ENCODE data around the gene CACNA1C.

The CACNA1C gene

DNA sequence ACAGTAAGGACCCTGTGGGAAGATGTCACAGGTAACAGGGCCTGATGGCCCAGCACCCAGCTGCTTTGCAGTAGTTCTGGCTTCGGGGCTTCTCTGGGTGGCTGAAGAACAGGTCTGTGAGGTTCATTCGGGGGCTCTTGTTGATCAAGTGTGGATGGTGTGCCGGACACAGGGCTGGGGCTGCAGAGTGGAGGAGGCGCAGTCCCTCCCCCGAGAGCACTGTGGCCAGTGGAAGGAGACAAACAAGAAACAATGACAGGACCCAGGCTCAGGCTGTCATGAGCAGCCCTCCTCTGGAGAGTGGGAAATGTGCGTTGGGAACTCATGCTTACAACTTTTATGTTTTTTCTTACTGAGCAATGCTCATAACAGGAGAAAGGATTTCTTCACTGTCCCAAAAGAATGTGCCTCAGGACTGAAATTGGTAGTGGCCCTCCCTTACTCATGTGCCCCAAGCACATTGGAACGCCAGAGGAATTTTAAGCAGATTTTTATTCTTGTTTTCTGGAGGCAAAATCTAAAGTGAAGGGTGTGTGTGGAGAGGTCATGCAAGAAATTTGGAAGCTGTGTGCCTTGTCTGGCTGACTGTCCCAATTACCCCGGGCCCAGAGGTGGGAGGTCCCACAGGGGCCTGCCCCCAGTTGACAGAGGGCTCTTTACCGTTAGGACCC, 233.8 kb downstream of the CACNA1C start:
- DNase-seq, result no peak

DNA sequence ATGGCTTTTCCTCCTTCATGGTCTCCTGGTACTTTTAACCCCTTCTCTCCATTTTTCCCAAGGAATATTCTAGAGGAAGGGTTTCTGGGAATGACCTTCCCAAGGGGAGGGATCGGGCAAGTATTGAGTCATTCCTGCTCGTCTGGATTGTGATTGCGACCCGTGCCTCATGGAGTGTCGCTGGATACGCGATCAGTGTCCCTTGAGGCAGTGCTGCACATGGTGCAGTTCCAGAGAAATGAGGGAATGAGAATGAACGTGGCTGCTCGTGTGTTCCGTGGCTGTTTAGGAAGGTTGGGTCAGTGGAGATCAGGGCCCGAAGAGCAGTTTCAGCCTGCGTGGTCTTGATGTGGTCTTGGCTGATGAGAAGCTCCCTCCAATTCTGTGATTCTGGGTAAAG, 234.4 kb downstream of the CACNA1C start:
- no peak for DNase-seq

DNA sequence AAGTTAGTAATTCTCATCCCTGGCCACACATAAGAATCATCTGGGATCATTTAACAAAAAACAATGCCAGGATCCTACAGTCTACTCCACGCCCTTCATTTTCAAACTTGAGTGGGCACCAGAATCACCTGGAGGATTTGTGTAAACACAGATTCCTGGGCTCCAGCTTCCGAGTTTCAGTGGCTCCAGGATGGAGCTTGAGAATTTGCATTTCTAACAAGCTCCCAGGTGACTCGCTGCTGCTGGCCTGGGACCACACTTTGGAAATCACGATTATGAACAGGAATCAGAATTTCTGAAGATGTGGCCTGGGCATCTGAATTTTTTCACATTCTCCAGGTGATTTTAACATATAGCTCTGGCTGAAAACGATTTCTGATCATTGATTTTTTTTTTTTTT, 234.8 kb downstream of the CACNA1C start:
- no peak for DNase-seq

DNA sequence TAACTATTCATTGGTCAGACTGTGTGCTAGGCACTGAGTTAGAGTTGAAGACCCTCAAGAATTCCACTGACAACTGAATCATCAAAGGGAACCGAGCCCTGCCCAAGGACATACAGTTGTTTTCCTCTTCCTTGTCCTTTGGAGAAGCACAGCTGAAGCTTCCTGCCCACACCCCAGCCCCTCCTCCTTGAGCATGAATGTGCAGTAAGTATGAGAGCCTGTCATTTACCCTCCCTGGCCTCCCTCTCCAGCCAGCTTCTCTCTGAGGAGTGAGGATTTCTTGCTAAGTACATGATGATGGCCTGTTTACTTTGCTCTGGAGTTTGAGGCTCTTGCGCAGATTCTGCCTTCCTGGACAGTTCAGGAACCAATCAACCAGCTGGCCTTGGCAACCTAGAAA, 235.2 kb downstream of the CACNA1C start:
- DNase-seq, result no peak

DNA sequence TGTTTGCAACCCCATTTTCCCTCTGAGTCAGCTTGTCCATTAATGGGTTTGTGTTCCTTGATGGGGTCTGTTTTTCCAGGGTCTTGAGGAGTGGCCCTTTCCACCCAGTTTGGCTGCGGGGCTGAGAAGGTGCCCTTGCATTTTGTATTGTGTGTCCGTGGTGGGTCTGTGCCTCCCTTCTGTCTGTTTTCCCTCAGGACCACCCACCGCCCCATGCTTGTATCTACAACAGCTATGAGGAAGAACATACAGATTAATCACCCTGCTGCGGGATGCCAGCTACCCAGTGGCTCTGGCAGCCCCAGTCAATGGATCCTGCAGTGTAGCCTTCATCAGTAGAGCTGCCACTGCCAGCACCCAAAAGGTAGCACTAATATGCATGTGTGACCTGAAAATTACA, 235.7 kb downstream of the CACNA1C start:
- DNase-seq, result no peak

DNA sequence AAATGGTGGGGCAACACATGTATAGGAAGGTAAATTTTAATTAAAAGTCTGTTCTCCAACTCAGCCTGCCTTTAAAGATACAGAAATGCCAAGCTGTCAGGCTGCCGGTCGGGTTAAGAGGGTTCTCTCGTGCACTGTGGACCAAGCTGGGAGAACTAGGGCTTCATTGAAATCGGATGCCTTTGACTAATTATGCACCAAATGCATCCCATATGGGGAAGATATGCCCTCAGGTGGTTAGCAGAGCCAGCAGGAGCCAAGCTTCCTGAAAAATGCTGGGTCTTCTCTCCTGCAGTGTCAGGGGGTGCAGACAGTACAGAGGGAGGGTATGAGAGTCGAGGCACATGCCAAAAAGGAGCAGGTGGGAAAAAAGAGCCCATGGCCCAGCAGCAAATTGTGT, 236.1 kb downstream of the CACNA1C start:
- DNase-seq, result no peak

DNA sequence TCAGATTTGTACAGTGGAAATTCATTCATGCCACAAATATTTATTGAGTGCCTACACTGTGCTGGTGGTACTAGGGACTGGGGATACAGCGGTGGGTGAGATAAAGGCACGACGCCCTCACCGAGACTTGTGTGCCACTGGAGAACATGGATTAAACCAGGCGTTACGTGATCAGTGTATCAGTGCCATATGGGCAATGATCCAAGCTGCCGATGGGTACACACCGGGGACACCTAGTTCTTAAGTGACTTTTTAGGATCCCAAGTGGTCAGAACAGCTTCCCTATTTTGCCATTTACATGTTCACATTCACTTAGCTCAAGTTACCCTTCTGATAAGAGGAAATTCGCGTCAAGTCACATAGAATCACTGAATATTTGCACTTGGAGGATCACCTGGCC, 236.7 kb downstream of the CACNA1C start:
- no peak for DNase-seq

DNA sequence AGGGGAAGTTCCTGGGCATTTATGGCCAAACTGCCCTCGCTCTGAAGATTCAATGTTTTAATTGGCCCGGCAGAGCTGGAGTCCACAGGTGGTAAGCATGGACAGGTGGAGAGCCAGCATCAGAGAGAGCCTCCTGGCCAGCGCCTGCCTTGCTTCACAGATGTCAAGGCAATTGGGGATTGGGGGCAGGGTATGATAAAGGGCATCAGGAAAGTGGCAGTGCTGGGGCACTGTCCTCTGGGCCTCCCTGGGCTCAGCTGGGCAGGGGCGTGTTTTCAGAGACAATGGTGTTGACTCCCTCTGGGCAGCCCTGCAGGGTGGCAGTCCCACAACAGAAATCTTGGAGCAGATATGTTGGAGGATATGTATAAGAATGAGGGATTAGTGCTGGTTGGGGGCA, 237.3 kb downstream of the CACNA1C start:
- DNase-seq, result no peak

DNA sequence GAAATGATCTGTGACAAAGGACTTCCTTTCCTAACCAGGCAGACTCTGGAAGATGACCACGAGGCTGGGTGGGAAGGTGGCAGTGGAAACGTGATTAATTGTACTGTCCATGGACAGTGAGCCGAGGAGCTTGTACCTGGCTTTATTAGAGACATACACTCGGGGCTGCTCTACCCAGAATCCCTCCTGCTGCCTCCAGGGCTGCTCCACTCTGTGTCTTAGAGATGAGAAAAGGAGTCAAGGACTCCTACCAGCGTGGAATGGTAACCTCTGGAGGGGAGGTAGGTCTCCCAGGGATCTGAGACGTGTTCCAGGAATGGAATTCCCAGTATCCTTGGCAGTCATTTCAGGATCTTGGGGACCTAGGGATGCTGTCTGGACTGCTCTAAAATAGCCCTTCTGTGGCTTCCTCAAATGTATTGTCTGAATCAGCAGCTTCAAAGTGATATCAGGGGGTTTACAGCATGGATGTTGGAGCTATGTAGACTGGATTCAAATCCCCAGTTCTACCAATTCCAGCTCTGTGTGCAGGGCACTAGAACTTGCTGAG, 237.8 kb downstream of the CACNA1C start:
- no peak for DNase-seq

DNA sequence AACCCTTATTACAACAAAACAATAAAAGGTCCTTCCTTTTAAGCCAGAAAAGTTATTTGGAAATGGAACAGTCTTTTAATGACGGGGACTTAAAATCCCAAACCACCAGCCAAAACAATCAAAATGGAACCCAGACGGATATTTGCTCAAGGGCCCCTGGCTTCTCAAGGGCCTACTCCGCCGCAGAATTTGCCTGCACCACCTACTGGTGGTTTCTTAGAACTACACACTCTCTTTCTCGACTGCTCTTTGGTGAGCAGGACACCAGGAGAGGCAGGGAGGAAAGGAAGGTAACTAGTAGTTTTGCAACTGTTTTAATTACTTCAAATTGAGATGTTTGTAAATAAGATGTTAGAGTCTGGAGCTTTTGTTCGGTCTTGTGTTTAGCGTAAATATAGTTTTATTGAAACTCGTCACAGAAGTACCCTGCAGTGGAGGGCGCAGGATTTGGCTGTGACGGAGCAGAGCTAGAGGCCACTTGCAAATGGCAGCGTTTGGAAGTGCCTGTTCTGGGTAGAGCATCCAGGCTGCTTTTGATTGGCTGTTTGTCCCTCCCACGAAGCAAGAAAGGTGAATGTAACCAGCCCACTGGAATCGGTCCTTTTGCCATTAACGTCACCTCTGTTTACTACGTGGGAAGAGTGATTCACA, 238.5 kb downstream of the CACNA1C start:
- peak; percentile 60 for DNase-seq

DNA sequence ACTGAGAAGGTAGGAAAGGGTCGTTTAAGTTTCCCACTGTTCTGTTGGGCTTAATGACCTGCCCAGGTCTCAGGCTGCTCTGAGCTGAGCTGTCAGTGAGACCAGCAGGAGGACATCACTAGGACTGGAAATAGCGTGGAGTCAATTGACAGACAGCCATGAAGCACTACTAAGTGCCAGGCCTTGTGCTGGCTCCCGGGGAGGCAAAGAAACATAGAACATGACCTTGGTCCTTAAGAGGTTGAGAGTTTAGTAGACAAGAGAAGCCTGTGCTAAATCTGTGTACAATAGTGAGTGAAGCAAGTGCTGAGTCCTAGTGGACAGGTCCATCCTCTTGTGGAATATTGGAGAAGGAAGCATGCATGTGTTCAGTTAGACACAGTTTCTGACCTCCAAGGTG, 239.2 kb downstream of the CACNA1C start:
- DNase-seq, result no peak

DNA sequence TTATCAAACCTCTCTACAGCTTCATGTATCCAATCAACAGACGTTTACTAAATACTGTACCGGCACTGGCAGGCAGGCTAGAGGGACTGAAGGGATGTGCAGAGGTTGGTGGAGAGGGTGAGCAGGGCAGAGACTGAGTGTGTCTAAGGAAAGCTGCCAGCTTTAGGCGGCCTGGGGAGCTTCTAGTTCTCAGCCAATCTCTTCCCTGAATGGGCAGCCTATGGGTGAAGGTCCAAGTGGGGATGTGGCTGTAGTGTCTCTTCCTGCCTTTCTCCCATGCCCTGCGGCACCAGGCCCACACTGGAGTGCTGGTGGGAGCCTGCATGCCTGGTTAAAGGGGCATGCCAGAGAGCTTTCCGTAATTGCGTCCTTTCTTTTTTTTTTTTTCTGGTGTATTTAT, 239.8 kb downstream of the CACNA1C start:
- DNase-seq, result no peak

DNA sequence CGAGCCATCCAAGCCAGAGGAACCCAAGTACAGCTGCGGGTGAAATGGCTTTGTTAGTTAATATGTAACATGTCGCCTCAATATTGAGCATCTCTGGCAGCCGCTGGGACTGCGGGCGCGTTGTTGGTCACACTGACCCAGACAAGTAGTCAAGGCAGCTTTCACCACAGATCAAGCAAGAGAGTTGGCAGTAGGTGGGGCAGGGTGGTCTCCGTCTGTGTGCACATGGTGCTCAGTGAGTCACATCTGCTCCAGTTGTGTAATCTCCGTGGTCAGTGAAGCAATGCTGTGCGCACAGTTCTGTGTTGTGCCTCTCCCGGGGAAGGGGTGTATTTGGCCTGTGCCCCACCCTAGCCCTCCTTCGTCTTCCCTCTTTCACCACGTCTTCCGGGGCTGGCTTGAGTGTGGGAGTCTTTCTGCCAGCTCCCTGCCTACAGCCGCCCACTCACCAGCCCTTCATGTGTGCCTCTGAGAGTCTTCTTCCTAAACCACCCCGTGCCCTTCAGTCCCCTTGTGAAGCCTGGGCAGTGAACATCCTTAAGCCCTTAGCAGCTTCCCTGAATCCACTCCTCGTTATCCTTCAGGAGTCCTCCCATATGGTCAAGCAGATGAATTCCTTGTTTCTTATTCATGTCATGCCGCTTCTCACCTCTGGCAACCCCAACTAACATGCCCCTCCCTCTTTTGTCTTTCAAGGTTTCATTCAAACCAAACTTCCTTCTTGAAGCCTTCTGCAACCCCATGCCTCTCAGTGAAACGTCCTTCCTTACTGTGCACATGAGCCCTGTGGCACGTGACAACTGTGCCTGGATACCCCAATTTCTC, 242.1 kb downstream of the CACNA1C start:
- no peak for DNase-seq

DNA sequence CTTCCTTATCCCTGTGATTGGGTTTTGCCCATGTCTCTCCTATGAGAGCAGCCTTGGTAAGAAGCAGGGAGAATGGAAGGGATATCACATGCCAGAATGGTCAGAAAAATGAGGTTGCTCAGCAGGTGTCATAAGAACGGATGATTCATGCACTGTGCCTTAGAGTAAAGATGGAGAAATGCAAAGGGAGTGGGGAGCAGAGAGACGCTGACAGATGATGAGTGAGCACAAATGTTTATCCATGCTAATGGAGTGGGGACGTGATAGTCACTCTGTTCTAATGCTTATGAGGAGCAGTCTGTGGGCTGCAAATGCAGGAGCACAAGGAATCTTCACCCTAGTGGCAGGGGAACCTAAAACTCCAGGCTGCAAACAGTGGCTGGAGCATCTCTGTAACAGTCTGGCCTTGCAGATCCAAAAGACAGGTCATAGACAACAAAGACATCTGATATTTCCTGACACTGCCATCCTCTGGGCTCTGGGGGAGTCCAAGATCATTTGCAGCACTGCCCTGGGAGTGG, 243.2 kb downstream of the CACNA1C start:
- DNase-seq, result no peak

DNA sequence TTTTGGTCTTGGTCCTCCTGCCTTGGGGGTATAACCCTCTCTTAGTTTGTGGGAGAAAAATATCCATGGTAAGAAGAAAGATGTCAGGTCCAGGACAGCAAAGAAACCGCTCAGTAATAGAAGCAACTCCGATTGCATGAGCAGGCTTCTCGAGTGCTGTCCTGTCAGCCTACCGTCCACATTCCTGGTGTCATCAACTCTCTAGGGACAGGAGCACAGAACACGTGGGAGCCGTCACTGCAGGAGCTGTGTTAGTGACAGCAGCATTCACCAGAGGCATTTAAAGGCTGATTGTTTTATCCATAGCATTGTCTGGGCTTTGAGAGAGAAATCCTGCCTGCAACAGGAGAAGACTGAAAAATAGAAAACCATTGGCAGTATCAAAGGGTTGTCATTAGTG, 244.2 kb downstream of the CACNA1C start:
- DNase-seq, result no peak

DNA sequence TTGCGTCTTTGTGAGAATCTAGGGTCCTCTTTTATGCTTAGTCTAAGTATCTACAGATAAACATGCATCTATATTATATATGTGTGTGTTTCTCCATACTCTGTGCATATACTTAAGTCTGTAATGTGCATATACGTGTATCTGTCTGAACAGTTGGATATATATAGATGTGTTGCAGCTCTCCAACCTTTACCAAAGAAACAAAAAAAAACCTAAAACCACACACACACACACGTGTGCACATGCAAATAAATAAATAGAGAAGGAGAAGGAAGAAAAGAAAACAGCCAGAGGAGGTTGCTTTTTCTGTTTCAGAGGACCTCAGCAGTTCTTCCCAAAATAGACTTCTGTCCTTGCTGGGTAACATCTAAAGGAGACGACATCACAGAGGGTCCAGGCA, 244.9 kb downstream of the CACNA1C start:
- DNase-seq, result no peak

DNA sequence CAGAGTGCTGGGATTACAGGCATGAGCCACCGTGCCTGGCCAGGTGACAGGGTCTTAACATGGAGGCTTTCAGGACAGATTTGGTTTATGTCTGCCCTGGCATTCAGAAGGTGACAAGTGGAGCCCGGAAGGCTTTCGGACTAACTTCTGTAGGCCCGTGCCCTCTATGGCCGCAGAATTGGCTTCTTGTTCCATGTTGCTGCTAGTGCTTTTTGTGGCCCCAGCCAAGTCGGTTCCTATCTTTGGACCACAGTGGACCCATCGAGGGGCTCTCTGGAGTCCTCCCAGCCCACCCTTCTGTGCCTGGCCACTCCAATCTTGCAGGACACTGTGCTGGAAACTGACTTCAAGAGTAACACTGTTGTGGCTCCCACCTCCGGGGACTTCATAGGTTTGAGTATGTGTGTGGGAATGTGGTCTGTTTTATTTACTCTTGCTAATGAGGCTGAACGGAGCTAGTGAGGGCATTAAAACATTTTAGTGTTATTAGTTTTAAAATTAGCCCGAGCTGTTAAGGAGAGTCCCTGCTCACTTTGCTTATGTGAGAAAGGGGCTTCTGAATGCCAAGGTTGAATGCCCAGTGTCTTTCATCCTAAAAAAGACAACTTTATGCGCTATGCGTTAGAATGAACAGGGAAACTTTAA, 245.9 kb downstream of the CACNA1C start:
- DNase-seq, result no peak

DNA sequence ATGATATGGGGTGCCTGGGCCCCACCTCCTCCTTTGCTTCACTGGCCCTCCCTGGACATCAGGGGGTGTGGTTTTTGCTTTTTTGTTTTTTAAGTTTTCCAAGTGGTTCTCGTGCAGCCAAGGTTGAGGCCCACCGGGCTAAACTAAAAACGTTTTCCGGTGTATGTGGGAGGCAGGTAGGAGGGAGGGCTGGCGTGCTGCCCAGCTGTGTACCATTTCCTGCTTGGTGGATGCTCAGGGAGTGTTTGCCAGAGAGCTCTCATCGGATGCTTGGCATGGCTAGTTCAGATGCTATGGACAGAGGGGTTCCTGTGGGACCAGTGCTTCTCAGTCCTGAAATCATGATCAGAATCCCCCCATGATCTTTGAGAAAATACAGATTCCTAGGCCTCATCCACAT, 246.4 kb downstream of the CACNA1C start:
- no peak for DNase-seq

DNA sequence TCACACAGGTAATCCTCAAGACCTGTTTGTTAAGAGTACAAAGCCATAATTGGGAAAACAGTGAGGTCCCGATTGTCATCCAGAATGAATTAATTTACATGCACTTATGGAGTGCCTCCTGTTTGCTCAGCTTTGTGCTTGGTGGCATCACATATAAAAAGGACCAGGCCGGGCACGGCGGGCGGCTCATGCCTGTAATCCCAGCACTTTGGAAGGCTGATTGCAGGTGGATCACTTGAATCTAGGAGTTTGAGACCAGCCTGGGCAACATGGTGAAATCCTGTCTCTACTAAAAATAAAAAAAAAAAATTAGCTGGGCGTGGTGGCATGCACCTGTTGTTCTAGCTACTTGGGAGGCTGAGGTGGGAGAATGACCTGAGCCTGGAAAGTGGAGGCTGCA, 247.4 kb downstream of the CACNA1C start:
- DNase-seq, result no peak

DNA sequence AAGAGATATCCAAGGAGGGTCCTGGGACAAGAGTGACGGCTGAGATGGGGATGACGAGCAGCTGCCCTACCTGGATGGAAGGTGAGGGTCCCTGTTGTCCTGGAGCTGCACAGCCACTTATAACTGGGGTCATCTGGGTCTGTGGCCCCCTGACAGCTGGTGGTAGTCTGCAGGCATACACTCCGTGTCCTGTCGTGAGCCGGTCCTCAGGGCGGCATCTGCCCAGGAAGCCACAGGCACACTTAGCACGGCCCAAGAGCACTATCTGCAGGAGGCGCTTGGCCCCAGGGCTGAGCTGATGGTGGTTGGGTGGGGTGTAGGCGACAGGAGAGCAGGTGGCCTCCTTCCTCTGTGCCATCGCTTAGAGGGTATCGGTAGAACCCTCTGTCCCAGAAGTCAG, 248.1 kb downstream of the CACNA1C start:
- no peak for DNase-seq

DNA sequence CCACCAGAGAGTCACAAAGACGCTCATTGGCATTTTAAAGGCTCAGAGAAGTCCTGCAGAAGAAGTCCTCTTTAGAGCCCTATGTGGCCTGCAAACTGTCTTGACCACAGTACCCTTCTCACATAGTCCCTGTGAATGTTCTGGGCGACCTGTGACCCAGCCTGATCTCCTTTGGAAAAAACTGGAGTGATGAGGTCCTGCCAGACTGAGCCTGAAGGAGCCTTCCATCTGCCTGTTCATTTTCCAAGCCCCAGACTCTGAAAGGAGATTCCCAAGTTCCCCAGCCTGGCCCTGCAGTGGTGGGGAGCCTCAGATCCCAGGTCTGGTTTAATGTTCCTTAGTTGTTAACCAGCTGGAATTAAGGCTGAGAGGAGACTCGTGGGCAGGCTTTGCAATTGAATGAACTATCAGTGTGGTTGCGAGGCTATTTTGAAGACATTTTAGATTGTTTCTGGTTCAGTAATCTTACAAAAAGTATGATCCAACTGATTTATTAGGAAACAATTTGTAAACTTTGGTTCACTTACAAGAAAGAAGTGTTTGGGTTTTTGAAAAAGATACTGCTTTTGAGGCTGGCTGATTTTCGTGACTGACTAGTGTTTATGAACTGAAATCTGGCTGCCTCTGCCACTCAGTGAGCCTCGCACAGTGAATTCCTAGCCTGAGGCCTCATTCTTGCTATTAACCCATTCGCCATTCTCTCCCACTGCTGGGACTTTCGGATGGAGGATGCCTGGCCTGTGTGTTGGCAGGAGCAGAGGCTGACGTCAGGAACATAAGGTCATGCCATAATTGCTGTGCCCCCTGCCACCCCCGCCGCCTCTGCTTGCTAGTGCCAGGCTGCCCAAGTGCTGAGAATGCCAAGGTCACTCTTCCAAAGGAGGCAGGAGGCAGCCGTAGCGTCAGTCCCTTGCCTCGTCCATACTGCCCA, 249.0 kb downstream of the CACNA1C start:
- DNase-seq, result no peak

Data from RPMI8226 (cell line).